Limb (tissue), 2 donors: Measurements from ENCODE around the gene KMO.

ENCODE experiments used
- DNase-seq, 2 donors: peaks; one replicate each; pipeline ENCODE4 v3.0.0-alpha.2; 2016; ENCODE audit errors: extremely low spot score in 2 of 2

Gene KMO

DNA sequence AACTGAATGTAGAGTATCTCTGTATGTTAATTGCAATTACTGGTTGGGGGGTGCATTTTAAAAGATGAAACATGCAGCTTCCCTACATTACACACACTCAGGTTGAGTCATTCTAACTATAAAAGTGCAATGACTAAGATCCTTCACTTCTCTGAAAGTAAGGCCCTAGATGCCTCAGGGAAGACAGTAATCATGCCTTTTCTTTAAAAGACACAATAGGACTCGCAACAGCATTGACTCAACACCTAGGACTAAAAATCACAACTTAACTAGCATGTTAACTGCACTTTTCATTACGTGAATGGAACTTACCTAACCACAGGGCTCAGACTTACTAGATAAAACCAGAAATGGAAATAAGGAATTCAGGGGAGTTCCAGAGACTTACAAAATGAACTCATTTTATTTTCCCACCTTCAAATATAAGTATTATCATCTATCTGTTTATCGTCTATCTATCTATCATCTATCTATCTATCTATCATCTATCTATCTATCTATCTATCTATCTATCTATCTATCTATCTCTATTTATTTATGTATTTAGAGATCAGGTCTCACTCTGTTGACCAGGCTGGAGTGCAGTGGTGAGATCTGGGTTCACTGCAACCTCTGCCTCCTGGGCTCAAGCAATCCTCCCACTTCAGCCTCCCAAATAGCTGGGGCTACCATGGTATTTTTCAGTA lies 60.2 kb downstream of the KMO start:
- no peak for DNase-seq

DNA sequence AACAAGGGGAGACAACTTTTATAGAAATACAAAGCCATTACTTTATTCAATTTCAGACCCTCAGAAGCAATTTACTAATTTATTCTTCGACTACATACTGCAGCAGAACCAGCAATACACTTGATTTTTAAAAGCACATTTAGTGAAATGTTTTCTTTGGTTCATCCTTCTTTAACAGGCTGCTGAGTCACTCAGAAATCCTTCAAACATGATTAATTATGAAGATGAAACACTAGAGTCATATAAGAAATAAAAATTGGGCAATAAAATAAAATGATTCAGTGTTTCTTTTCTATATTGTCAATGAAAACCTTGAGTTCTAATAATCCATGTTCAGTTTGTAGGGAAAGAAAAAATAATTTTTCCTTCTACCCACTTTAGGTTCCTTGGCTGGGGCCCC lies 61.0 kb downstream of the KMO start:
- DNase-seq, result no peak

DNA sequence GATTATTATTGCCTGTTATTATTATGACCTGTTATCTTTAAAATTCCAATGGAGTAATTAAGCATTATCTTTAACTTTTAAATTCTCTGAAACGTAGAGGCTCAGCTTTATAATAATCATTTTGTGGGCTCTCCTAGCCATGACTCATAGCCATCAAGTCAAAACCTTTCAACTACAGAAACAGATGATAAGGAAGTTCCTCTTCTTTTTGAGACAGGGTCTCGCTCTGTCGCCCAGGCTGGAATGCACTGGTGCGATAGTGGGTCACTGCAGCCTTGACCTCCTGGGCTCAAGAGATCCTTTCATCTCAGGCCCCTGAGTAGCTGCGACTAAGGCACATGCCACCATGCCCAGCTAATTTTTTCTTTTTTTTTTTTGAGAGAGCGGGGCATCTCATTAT lies 64.5 kb downstream of the KMO start:
- no peak for DNase-seq

DNA sequence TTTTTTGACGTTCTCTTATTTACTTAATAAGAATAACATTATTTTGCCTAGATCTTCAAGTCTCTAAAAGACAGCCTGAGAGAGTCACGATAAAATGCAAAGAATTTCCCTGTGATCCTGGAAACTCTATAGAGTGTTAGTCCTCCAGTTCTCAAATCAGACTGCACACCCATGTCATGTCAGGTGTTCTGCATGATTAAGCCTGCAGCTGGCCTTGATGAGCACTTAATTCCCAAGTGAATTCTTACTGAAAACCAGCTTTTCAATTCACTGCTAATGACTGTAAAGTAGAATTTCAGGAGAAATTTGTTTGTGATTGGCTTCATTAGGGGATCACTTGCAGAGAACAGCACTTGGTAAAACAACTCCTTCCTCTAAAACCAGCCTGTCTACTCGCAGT lies 66.1 kb downstream of the KMO start:
- DNase-seq, result no peak

DNA sequence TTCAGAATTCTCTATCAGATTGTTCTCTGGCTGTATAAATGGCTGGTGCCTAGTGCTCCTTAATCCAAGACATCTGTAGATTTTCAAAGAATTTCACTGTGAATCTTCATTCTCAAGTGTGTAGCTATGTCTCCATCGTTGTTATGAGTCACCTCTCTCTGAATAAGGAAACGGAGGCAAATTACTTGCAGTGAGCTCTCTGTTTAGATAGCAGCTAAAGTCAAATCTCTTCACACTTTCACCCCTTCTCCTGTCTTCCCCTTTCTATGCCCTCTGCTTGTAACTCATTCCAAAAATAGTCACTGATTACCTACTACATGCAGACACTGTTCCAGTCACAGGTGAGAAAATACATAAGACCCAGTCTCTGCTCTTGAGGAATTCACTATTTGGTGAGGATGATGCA lies 68.3 kb downstream of the KMO start:
- DNase-seq, result no peak

DNA sequence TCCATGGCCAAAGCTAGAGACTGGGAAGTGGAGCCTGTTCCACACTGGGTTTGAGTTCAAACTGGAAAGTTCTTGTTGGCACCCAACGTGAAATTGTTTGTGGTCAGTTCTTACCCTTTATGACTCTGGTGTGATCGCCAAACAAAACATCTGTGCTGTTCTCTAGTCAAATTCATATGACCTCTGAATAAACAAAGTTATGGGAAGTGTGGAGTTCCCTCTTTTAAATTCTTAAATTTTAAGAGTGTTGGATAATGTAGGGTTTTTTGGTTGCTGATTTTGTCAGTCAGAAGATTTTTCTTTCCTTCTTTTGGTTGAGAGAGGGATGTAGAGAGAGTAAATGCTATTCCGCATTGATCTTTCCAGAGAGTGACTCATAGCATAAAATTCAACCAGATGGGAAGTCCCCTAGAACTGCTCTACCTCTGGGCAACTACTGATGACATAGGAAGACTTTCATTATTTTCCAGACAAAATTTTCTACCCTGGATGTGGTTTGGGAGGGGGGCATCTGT lies 71.6 kb downstream of the KMO start:
- DNase-seq, result no peak

DNA sequence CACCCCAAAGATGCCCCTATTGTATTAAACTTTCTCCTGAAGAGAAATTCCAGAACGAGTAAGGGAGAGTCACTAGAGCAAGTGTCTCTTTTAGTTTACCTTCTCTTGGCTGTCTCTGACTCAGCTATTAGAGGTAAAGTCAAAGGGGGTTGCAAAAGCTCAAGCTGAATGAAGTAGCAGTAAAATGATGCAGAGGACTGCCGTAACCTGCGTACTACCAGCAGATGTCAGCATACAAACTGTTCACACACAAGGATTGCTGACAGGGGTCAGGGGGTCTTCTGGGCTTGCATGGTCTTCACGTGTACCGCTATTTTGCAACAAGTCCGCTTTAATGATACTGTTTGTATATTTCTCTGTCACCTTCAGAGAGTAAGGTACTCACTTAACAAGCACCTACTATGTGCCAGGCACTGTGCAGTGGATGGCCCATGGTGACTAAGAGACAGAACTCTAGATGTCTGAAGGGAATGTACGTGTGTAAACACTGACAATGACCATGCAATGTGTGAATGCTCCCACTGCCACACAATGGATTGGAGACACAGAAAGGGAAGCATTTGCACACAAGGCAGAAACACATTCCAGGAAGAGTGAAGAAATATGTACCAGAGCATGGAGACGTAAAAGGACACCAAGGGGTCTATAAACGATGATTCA lies 73.1 kb downstream of the KMO start:
- no peak for DNase-seq

DNA sequence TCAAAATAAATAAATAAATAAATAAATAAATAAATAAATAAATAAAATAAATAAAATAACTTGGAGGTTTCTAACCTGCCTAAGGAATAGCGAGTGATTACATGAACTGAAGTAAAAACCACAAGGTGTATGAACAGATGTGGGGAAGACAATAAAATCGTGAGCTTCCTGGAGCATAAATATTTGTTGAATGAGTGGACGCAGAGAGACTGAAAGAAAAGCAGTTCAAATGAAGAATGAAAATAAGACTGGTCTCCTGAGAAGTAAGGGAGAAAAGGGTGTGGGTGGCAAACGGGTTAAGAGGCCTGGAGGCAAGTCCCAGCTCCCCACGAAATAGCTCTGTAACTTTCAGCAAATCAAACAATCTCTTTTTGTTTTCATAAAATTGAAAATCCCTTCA lies 74.4 kb downstream of the KMO start:
- DNase-seq, result no peak

DNA sequence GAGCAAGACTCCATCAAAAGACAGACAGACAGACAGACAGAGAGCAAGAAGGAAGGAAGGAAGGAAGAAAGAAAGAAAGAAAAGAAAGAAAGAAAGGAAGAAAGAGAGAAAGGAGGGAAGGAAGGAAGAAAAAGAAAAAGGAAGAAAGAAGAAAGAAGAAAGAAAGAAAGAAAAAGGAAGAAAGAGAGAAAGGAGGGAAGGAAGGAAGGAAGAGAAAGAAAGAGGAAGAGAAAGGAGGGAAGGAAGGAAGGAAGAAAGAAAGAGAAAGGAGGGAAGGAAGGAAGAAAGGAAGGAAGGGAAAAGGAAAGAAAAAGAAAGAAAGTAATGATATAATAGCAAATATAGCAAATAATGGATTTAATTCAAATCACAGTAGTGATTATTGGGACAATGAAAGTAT lies 75.3 kb downstream of the KMO start:
- DNase-seq, result no peak

DNA sequence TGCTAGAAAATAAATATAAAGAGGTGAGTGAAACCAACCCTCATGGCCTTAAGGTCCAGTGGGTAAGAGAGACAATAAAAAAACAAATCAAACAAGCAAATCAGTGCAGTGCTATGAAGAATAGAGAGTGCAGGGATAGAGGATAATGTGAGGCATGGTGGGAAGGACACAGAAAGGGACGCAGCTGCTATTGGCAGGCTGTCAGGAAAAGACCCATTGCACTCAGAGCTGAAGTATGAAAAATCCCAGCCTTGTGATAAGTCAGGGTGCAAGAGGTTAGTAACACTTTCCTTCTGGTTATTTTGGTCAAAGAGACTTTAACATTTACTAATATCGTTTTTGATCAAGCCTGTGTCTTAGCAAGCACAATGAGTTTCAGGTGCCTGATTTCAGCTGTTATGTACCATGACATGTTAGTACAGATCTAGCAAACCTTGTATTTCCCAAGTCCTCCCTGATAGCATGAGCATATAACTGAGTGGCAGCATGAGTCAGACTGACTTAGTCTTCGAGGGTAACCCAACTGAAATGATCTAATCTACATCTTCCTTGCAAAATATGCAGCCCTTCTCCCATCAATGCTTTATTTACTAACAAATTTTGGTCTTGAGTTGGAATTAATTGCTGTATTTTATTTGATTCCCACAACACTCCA lies 76.3 kb downstream of the KMO start:
- DNase-seq, result no peak

DNA sequence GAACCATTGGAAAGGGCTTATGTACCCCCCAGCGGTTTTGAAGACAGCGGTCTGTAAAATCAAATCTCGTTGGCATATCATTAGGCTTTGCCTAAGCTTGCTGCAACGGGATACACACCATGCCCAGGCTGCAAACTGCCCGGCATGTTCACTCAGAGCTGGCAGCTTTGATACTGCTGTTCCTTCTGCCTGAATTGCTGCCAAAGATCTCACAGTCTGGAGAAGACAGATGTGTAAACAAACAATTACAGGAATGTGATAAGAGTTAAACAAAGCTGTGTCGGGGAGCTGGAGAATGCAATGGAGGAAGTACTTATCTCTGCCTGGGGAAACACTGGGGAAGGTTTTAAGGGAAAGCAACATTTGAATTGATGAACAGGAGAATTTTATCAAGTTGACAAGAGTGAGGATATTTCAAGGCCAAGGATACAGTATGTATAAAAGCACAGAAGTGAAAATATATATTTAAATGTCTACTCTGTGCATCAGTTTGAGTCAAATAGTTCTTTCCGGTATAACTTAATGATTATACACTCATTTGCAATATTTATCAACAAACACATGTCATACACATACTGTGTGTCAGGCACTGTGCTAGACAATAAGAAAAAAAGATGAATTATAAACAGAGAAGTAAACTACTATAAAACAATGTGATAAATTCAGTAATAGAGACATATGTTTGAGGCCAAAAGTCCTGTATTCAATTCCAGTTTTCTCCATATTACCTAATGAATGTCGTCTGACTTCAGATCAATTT lies 78.1 kb downstream of the KMO start:
- DNase-seq, result no peak

DNA sequence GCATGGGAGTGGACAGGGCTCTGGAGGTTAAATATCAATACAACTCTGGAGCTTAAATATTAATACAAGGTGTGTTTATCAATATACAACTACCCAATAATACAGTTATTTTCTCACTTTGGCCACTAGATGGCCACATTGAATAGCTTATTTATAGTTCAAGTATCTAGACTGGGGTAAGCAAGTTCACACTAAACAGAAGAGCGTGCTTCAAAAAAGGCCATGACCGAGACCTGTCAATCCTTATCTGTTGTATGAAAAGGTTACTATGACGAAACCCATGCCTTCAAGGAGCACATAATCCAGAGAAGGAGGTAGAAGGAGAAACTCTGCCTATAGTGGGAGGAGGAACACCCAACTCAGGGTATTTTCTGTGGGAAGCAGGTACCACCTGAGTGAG lies 78.9 kb downstream of the KMO start:
- DNase-seq, result peak in 1 of 2 donors; percentile 76

DNA sequence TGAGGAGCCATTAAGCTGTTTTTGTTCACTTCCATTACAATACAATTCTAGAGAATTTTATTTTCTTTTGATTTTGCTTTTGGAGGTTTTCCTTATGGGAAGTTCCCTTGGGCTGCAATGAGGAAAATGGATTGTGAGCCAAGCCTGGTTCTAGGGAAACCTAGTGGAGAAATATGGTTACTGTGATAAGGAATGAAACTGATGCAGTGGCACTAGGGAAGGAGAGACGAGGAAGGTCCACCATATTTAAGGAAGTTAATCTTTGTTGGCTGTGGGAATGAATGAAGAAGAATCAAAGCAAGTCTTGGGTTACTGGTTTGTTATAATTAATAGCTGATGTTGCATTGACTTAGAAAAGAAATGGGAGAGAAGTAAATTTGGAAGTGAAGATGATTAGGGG lies 79.6 kb downstream of the KMO start:
- DNase-seq, result no peak

DNA sequence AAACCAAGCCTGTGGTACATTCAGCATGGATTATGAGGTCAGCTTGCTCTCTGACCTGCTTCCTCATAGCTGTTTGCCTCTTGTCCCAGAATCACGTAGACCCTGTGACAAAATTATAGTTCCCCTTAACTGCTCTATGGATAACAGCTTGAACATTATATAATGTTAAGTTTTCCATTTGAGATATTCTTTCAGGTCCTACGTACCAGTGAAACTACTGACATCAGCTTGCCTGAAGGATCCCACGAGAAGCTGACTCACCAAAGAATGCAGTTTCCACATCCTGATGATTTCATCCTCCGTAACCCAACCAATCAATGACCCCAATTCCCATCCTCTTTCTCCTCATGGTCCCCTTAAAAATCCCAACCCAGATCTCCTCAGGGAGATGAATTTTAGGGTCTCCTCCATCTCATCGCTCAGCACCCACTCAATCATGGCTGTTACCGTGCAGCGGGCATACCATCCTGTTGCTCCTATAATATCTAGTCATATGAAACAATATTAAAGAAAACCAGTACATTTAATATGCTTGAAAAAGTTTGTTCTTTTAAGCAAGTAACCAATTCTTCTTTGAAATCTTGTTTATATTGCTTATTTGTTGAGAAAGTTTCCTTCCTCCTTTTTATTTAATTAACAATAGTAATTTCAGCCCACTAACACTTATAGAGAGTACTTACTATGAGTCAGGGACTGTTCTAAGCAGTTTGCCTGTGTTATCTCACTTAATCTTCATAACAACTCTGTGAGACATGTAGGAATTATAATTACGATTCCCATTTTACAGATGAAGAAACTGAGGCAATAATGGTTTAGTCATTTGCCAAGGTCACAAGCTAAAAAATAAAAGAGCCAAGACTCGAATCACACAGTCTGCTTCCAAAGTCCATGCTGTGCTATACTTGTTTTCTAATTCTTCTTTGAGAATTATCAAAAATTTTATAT lies 80.6 kb downstream of the KMO start:
- no peak for DNase-seq

DNA sequence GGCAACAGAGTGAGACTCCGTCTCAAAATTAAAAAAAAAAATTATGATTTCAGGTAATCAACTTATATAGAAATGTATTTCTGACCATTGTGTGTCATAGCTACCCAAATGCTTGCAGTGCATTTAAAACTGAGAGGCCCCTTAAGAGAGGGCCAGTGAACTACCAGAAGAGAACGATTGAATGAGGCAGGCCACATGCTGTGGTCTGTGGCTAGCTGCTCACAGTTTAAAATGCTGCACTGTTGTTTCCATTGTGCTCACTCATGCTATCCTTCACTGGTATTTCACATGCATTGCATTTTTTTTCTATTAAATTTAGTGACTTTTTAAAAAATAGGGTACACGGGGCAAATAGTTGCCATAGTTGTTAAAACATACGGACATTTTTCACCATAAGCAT lies 82.0 kb downstream of the KMO start:
- no peak for DNase-seq

DNA sequence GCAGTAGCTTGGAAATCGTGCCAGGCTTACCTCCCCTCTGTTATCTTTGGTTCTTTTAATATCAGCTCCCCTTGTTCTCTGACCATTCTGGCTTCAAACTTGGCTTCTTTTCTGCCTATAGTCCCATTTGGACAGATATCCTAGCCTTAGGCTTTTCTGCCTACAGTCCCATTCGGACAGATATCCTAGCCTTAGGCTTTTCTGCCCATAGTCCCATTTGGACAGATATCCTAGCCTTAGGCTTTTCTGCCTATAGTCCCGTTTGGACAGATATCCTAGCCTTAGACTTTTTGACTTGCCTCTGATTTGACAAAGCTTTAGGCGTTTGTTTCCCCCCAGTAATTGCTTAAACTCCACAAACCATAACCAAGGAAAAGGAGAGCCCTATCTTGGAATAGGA lies 82.4 kb downstream of the KMO start:
- DNase-seq, result no peak

DNA sequence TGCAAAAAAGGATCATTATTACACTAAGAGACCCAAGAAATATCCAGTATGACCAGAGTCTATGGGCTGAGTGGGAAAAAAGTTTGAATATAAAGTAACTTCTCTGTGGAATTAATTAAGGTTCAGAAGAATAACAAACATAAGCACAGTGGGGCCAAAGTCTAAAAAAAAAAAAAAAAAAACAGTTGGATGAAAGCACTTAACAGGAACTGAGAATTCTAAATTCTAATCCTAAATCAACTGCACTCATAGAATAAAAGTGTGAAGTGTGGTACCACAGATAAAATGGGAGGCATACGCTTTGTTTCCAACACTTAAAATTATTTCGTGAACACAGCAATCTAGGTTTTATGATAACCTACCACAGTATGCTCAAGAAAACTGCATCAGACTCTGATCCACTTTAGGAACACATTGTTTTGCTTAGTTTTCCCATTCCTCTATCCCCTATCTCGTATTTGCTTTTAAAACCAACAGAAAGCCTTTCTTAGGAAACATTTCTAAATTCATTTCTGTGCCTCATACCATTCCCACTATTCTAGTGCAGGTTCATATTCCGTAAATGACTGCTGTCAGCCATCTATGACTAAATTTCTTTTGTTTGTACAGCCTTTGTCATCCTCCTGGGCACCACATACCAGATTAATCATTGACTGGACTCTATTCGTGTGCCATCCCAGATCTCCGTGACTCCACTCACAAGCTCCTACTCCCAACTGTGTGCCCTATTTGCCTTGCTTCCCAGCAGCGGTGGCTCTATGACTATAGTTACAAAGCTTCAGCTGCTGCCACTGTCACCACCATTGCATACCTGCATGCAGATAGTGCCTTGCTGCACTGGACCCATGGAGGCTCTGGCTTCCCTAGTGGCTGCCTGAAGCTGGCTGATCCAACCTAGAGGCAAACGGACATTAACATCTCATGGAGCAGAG lies 83.1 kb downstream of the KMO start:
- DNase-seq, result no peak

DNA sequence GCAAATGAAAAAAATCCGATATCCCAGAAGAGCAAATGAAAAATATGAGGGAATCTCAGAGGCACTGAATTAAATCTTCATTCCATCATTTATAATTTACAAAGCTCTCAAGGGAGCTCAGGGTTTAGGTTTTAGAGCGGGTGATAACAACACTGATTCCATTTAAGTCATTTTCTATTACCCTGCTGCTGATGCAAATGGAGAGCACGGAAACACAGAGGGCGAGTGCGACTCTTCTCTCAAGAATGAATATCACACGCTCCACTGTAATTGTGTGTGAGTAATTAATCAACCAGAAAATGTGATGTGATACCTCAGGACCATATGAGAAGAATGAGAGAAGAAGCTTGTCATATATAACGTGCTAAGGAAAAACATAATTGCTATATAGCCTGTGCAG lies 85.2 kb downstream of the KMO start:
- no peak for DNase-seq

DNA sequence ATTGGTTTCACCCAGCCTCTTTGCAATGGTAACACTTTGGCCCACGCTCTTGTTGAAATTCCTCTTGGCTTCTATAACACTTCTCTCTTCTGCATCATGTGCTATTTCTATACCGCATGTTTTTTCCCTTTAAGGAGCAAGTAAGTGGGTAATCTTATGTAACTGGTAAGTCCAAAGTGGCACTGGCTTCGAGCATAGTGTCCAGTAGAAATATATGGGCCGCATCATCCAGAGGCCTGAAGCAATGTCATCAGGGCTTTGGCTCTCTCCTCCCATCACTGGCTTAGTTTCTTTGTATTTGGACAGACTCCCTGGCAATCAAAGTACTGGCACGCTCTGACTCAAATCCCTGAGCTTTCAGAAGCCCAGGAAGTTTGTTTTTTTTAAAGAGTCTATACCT lies 90.5 kb downstream of the KMO start:
- DNase-seq, result no peak

DNA sequence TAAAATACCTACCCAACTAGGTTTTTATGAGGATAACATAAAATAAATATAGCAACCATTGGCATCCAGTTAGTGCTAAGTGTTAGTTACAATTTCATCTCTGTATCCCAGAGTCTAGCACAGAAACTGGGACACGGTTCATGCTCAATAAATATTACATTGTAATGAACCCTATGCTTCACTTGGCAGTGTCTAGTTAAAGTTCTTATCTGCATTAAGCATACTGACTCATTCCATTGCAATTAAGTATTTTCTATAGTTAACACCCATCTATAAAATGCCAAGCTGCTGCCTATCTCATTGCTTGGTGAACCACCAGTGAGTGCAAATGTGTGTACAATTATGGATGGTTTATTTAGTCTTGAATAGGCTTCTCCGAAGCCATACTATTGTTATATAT lies 92.8 kb downstream of the KMO start:
- DNase-seq, result no peak
